SK-N-SH (cell line): Measurements from ENCODE around the gene ABCC5. TPM values are rescaled to one million over a fixed set of nuclear protein-coding genes. Genes with fewer than 3 reads are reported as not detected.

Source experiments
- CTCF ChIA-PET: fragments of 300-600, 350-600 bp; formaldehyde crosslinking; extraction: SDS; loops from one replicate; lab custom pipeline; 2021; lab: Yijun Ruan, JAX
- POLR2A ChIA-PET: fragments of 350-600 bp; sonication (Branson Sonifier 250); formaldehyde crosslinking; extraction: SDS; loops from one replicate; lab custom pipeline; 2020; ENCODE audit warnings: antibody characterized with exemption, inconsistent platforms; lab: Yijun Ruan, JAX
- DNase-seq: peaks from one replicate; pipeline ENCODE4 v3.0.0; 2012
- H2AFZ ChIP-seq: fragments of 200-600 bp; sonication (generic); 2 replicates; pipeline ENCODE4 v1.8.1; 2016; ENCODE audit warnings: antibody characterized with exemption, mild to moderate bottlenecking, low read depth
- H3F3A ChIP-seq: fragments of 200-600 bp; sonication (generic); replicated peaks from 2 replicates; pipeline ENCODE3; 2016; ENCODE audit warnings: antibody characterized with exemption, mild to moderate bottlenecking; ENCODE audit not compliant: insufficient read depth
- H3K27ac ChIP-seq, 2 experiments: fragments of 200-500 bp in 1 of 2; fragments of 200-600 bp in 1 of 2; sonication (Bioruptor generic) in 1 of 2; sonication (generic), shearing (Covaris generic) in 1 of 2; 2 replicates each; pipeline versions ENCODE4 v1.5.1 to v1.6.1; 2014 to 2016; ENCODE audit warnings: low read depth in 2 of 2, inconsistent platforms in 1 of 2, low read length in 1 of 2, mild to moderate bottlenecking in 1 of 2, mixed read lengths in 1 of 2
- H3K27me3 ChIP-seq: fragments of 200-600 bp; sonication (generic), shearing (Covaris generic); 2 replicates; pipeline ENCODE4 v1.6.1; 2016; ENCODE audit warnings: mixed run types; ENCODE audit not compliant: insufficient read depth
- H3K36me3 ChIP-seq, 2 experiments: fragments of 200-500 bp in 1 of 2; fragments of 200-600 bp in 1 of 2; sonication (Bioruptor generic) in 1 of 2; sonication (generic) in 1 of 2; replicated peaks in 1 of 2; 2 replicates each; pipeline versions ENCODE3 to v1.5.1; 2014 to 2016; ENCODE audit warnings: low read length in 1 of 2, mild to moderate bottlenecking in 1 of 2; ENCODE audit not compliant: insufficient read depth in 2 of 2, control insufficient read depth in 1 of 2
- H3K4me1 ChIP-seq, 2 experiments: fragments of 200-500 bp in 1 of 2; fragments of 200-600 bp in 1 of 2; sonication (Bioruptor generic) in 1 of 2; sonication (generic), shearing (Covaris generic) in 1 of 2; 2 replicates each; pipeline versions ENCODE4 v1.5.1 to v1.6.1; 2014 to 2016; ENCODE audit warnings: low read depth in 1 of 2, low read length in 1 of 2, mixed run types in 1 of 2; ENCODE audit not compliant: insufficient read depth in 2 of 2, control insufficient read depth in 1 of 2
- H3K4me2 ChIP-seq: fragments of 200-600 bp; sonication (generic), shearing (Covaris generic); 2 replicates; pipeline ENCODE4 v1.6.1; 2017; ENCODE audit warnings: mixed run types
- H3K4me3 ChIP-seq, 2 experiments: fragments of 200-500 bp in 1 of 2; fragments of 200-600 bp in 1 of 2; sonication (Bioruptor generic) in 1 of 2; sonication (generic), shearing (Covaris generic) in 1 of 2; 2 replicates each; pipeline versions ENCODE4 v1.5.1 to v1.8.1; 2014 to 2016; ENCODE audit warnings: low read depth in 2 of 2, inconsistent platforms in 1 of 2, low read length in 1 of 2, mild to moderate bottlenecking in 1 of 2, mixed read lengths in 1 of 2, moderate library complexity in 1 of 2
- H3K79me2 ChIP-seq: fragments of 200-600 bp; sonication (generic); 2 replicates; pipeline ENCODE4 v1.8.1; 2017; ENCODE audit warnings: mild to moderate bottlenecking; ENCODE audit not compliant: insufficient read depth
- H3K9ac ChIP-seq: fragments of 200-600 bp; sonication (generic); 2 replicates; pipeline ENCODE4 v1.6.1; 2017; ENCODE audit warnings: mixed run types
- H3K9me2 ChIP-seq: fragments of 200-600 bp; sonication (generic); 2 replicates; pipeline ENCODE4 v1.6.1; 2017; ENCODE audit warnings: mixed run types
- H3K9me3 ChIP-seq: fragments of 200-600 bp; sonication (generic); 2 replicates; pipeline ENCODE4 v1.6.1; 2017; ENCODE audit warnings: mixed run types, mild to moderate bottlenecking, moderate library complexity
- H4K20me1 ChIP-seq: fragments of 200-600 bp; sonication (generic); 2 replicates; pipeline ENCODE4 v1.6.1; 2017; ENCODE audit warnings: mild to moderate bottlenecking, mixed run types; ENCODE audit not compliant: insufficient read depth
- CHD2 ChIP-seq: fragments of 150-350 bp; IDR thresholded peaks from 2 replicates; pipeline ENCODE4 v1.6.1; 2018; ENCODE audit warnings: low read length; ENCODE audit not compliant: partially characterized antibody
- EZH2phosphoT487 ChIP-seq: fragments of 200-600 bp; sonication (generic); IDR thresholded peaks from 2 replicates; pipeline ENCODE4 v1.6.1; 2017; ENCODE audit warnings: low read depth, mixed run types, mild to moderate bottlenecking, antibody characterized with exemption, moderate library complexity, borderline replicate concordance
- FOXJ3 ChIP-seq: sonication (generic); formaldehyde crosslinking; IDR thresholded peaks from 2 replicates; pipeline ENCODE4 v1.5.1; 2020; ENCODE audit warnings: mild to moderate bottlenecking, missing genetic modification reagents
- FOXM1 ChIP-seq: IDR thresholded peaks from 2 replicates; pipeline ENCODE4 v1.4.0; 2012; ENCODE audit warnings: low read depth, mild to moderate bottlenecking
- GABPA ChIP-seq: IDR thresholded peaks from 2 replicates; pipeline ENCODE4 v1.4.0; 2012; ENCODE audit warnings: low read depth, mild to moderate bottlenecking
- GATA2 ChIP-seq: sonication (generic); formaldehyde crosslinking; IDR thresholded peaks from 2 replicates; pipeline ENCODE4 v1.5.0; 2020; ENCODE audit warnings: mild to moderate bottlenecking, missing genetic modification reagents
- IRF3 ChIP-seq: fragments of 150-350 bp; IDR thresholded peaks from 2 replicates; pipeline ENCODE4 v1.6.1; 2016; ENCODE audit warnings: mild to moderate bottlenecking, low read depth, low read length
- JUND ChIP-seq: IDR thresholded peaks from 2 replicates; pipeline ENCODE4 v1.4.0; 2012
- MAX ChIP-seq: IDR thresholded peaks from 2 replicates; pipeline ENCODE4 v1.4.0; 2012; ENCODE audit warnings: low read depth
- MXI1 ChIP-seq: IDR thresholded peaks from 2 replicates; pipeline ENCODE4 v1.6.1; 2012; ENCODE audit warnings: mild to moderate bottlenecking, low read depth, low read length, improper control_type of control experiment
- NFIC ChIP-seq: IDR thresholded peaks from 2 replicates; pipeline ENCODE4 v1.4.0; 2012; ENCODE audit warnings: borderline replicate concordance
- POLR2AphosphoS5 ChIP-seq: IDR thresholded peaks from 2 replicates; pipeline ENCODE4 v1.6.1; 2012; ENCODE audit warnings: low read depth, low read length
- RAD21 ChIP-seq: IDR thresholded peaks from 2 replicates; pipeline ENCODE4 v1.6.1; 2012; ENCODE audit warnings: mild to moderate bottlenecking, low read length
- REST ChIP-seq: IDR thresholded peaks from 2 replicates; pipeline ENCODE4 v1.6.1; 2012; ENCODE audit warnings: mild to moderate bottlenecking, low read depth, low read length, moderate library complexity
- USF1 ChIP-seq: IDR thresholded peaks from 2 replicates; pipeline ENCODE4 v1.4.0; 2012; ENCODE audit warnings: low read depth, borderline replicate concordance
- YY1 ChIP-seq: IDR thresholded peaks from 2 replicates; pipeline ENCODE4 v1.4.0; 2012; ENCODE audit warnings: low read depth, mild to moderate bottlenecking
- ZBTB33 ChIP-seq: IDR thresholded peaks from 2 replicates; pipeline ENCODE4 v1.4.0; 2012; ENCODE audit warnings: low read depth, borderline replicate concordance
- WGBS: methylation state at CpG from one replicate; pipeline ENCODE4 v1.1.6; 2017; ENCODE audit warnings: low lambda C conversion rate; 5-methylcytosine and 5-hydroxymethylcytosine counted together
- polyA plus RNA-seq, 3 experiments: library from polyadenylated mRNA; depleted of rRNA; stranded (reverse); fragments of >200 nt; gene quantifications; 2 replicates each; pipeline ENCODE4 v1.2.3, GENCODE V29; 2012

Gene ABCC5
- polyA plus RNA-seq, 1 of the 3 experiments (the other 2 are of a cell fraction): 25.9 TPM

GRCh38 chr3:183879243-183879642, 138.4 kb downstream of the ABCC5 start:
- Histone ChIP-seq H3K27me3 (no peaks in the 10 kb centered on the region), H4K20me1 (peaks cover 68% of the 10 kb centered on the region), H3K9me2 (no peaks in the 10 kb centered on the region), H3K9me3 (no peaks in the 10 kb centered on the region), H2AFZ (no peak overlapping the region), H3K27ac (no peak overlapping the region), H3K36me3 (peaks cover 2 to 5% of the 10 kb centered on the region in 2 experiments), H3F3A (no peaks in the 10 kb centered on the region), H3K9ac (no peak overlapping the region), H3K4me2 (no peak overlapping the region), H3K4me3 (no peak overlapping the region), H3K79me2 (peaks cover 98% of the 10 kb centered on the region), H3K4me1 (peaks cover 0 to 9% of the 10 kb centered on the region in 2 experiments; a peak in 2 of 4 replicates)
- WGBS: 95% methylated on average over 2 of the region's 2 CpGs
- TF ChIP-seq IRF3: no peak
- no peak for TF ChIP-seq POLR2AphosphoS5
- no peak for TF ChIP-seq MXI1
- no peak for TF ChIP-seq RAD21
- TF ChIP-seq REST: no peak
- TF ChIP-seq FOXM1: no peak
- TF ChIP-seq FOXJ3 (CRISPR knock-in tag): no peak
- DNase-seq: no peak
- ChIA-PET CTCF (interaction anchor here (0.7 to 1.2 kb wide), 3 partner anchors 49 to 410 kb away, joined by 3 read pairs; partner anchors contain the start of gene EEF1AKMT4), POLR2A (no interaction called here)

GRCh38 chr3:183878071-183878470, 139.6 kb downstream of the ABCC5 start:
- H3K27ac ChIP-seq: no peak overlapping the region
- H2AFZ ChIP-seq: no peak overlapping the region
- CTCF ChIA-PET: interaction anchor here (1.6 kb wide), 1 partner anchor 407 kb away, joined by 5 read pairs; no protein-coding TSS in a partner anchor
- H3K9me2 ChIP-seq: no peaks in the 10 kb centered on the region
- peaks cover 78% of the 10 kb centered on the region for H4K20me1 ChIP-seq
- H3K4me3 ChIP-seq: no peak overlapping the region
- no peak overlapping the region for H3K4me2 ChIP-seq
- no peak overlapping the region for H3K9ac ChIP-seq
- H3K79me2 ChIP-seq: peaks cover 98% of the 10 kb centered on the region
- POLR2A ChIA-PET: no interaction called here
- peaks cover 2 to 5% of the 10 kb centered on the region in 2 experiments for H3K36me3 ChIP-seq
- DNase-seq: no peak
- WGBS: 95% methylated on average over 6 of the region's 8 CpGs
- no peaks in the 10 kb centered on the region for H3K27me3 ChIP-seq
- peaks cover 0 to 3% of the 10 kb centered on the region in 2 experiments; a peak in 1 of 4 replicates for H3K4me1 ChIP-seq
- no peaks in the 10 kb centered on the region for H3F3A ChIP-seq
- no peaks in the 10 kb centered on the region for H3K9me3 ChIP-seq
- no peak for TF ChIP-seq GABPA
- no peak for TF ChIP-seq EZH2phosphoT487
- TF ChIP-seq JUND: no peak
- TF ChIP-seq POLR2AphosphoS5: no peak
- TF ChIP-seq YY1: no peak
- TF ChIP-seq NFIC: no peak
- TF ChIP-seq GATA2 (CRISPR knock-in tag): no peak
- TF ChIP-seq ZBTB33: no peak
- TF ChIP-seq CHD2: no peak
- no peak for TF ChIP-seq USF1
- TF ChIP-seq MAX: no peak
- no peak for TF ChIP-seq RAD21
